ENCODE measurements around the gene WDR27.

The WDR27 gene

GRCh38 chr6:169424149-169424804 lies 277.6 kb downstream of the WDR27 start:
- DNase-seq: no peak

- DNase-seq: no peak
Observed at GRCh38 chr6:169421586-169422264, 280.1 kb downstream of the WDR27 start.

GRCh38 chr6:169420912-169421543 lies 280.8 kb downstream of the WDR27 start:
- no peak for DNase-seq

- no peak for DNase-seq
Observed at GRCh38 chr6:169417101-169417500, 284.7 kb downstream of the WDR27 start.

GRCh38 chr6:169416249-169416648 lies 285.6 kb downstream of the WDR27 start:
- no peak for DNase-seq

- DNase-seq: no peak
Observed at GRCh38 chr6:169415179-169415578, 286.6 kb downstream of the WDR27 start.

- DNase-seq: no peak
Observed at GRCh38 chr6:169411722-169412121, 290.1 kb downstream of the WDR27 start.

GRCh38 chr6:169411296-169411695 lies 290.5 kb downstream of the WDR27 start:
- no peak for DNase-seq

GRCh38 chr6:169409742-169410312 lies 292.0 kb downstream of the WDR27 start:
- no peak for DNase-seq

GRCh38 chr6:169407325-169407724 lies 294.5 kb downstream of the WDR27 start:
- no peak for DNase-seq
